ENCODE data around the gene HES5. TPM values are rescaled to one million over a fixed set of nuclear protein-coding genes. Genes with fewer than 3 reads are reported as not detected.
A peak's percentile ranks its signal among the peaks of the same experiment; 100 is the strongest.

Gene HES5
- total and polyA plus RNA-seq, 2 of the 13 experiments (the other 11 are each of a cell fraction or from before 2014, with no cell fraction given) = not detected

- TF ChIP-seq ZNF383 (CRISPR knock-in tag; IDR thresholded peaks at IDR 0.05; ENCODE audit: borderline replicate concordance) (no peak), ONECUT2 (CRISPR knock-in tag; IDR thresholded peaks at IDR 0.05) (no peak), ZBTB38 (CRISPR knock-in tag; IDR thresholded peaks at IDR 0.05) (no peak), NR1H2 (CRISPR knock-in tag; IDR thresholded peaks at IDR 0.05; ENCODE audit: borderline replicate concordance, low read depth) (no peak), CEBPG (CRISPR knock-in tag; IDR thresholded peaks at IDR 0.05) (no peak), HDAC1 (CRISPR knock-in tag; IDR thresholded peaks at IDR 0.05) (0 out of 2 replicates have a peak, but pooled peaks have one; percentile 21), DMTF1 (CRISPR knock-in tag; IDR thresholded peaks at IDR 0.05) (no peak), ZNF724P (CRISPR knock-in tag; IDR thresholded peaks at IDR 0.05; ENCODE audit: borderline replicate concordance) (no peak), PTBP1 (IDR thresholded peaks at IDR 0.05; ENCODE audit: low read depth, low read length, poor library complexity, severe bottlenecking) (peak; percentile 11), SAP130 (CRISPR knock-in tag; IDR thresholded peaks at IDR 0.05; ENCODE audit: low read depth) (peak; percentile 32; the same call in 1 of the 2 replicates), ZNF281 (CRISPR knock-in tag; IDR thresholded peaks at IDR 0.05; ENCODE audit: borderline replicate concordance) (peak; percentile 87), FOXK2 (IDR thresholded peaks at IDR 0.05) (no peak), ERF (CRISPR knock-in tag; IDR thresholded peaks at IDR 0.05) (no peak), FOXO1 (CRISPR knock-in tag; IDR thresholded peaks at IDR 0.05) (no peak), ZNF580 (CRISPR knock-in tag; IDR thresholded peaks at IDR 0.05; ENCODE audit: borderline replicate concordance, low read depth) (no peak), HNF4G (IDR thresholded peaks at IDR 0.05; ENCODE audit: borderline replicate concordance, low read depth, low read length) (no peak), HNF4G (CRISPR knock-in tag; IDR thresholded peaks at IDR 0.05; ENCODE audit: borderline replicate concordance, low read depth) (no peak), MYC (CRISPR knock-in tag; IDR thresholded peaks at IDR 0.05; ENCODE audit: borderline replicate concordance) (peak; percentile 45; the same call in 1 of the 2 replicates), ZBTB21 (CRISPR knock-in tag; IDR thresholded peaks at IDR 0.05) (no peak), WIZ (CRISPR knock-in tag; IDR thresholded peaks at IDR 0.05) (no peak), NR3C1 (CRISPR knock-in tag; IDR thresholded peaks at IDR 0.05) (no peak), HIC2 (CRISPR knock-in tag; IDR thresholded peaks at IDR 0.05; ENCODE audit: low read depth) (peak; percentile 49; the same call in 1 of the 2 replicates), EEA1 (CRISPR knock-in tag; IDR thresholded peaks at IDR 0.05; ENCODE audit: borderline replicate concordance) (no peak), KLF11 (CRISPR knock-in tag; IDR thresholded peaks at IDR 0.05) (no peak), KLF16 (CRISPR knock-in tag; IDR thresholded peaks at IDR 0.05) (no peak), ZNF235 (CRISPR knock-in tag; IDR thresholded peaks at IDR 0.05; ENCODE audit: borderline replicate concordance) (no peak)
Measured at GRCh38 chr1:2543543-2544092, 13.6 kb upstream of the HES5 start (continued).

Measured in HepG2 (cell line).